Panc1 (cell line): Measurements from ENCODE around the gene KCNIP3.

ENCODE experiments used
- POLR2AphosphoS5 ChIP-seq: IDR thresholded peaks from 2 replicates; pipeline ENCODE4 v1.6.1; 2012; ENCODE audit warnings: mild to moderate bottlenecking, low read depth, low read length, moderate library complexity
- SIN3A ChIP-seq: IDR thresholded peaks from 2 replicates; pipeline ENCODE4 v1.6.1; 2012; ENCODE audit warnings: low read depth, mild to moderate bottlenecking, low read length, moderate library complexity, borderline replicate concordance; ENCODE audit not compliant: insufficient read depth
- TCF7L2 ChIP-seq: IDR thresholded peaks from 2 replicates; pipeline ENCODE4 v1.6.1; 2011; ENCODE audit warnings: mild to moderate bottlenecking, low read depth, low read length, inconsistent platforms
- TF ChIP-seq, protein P1 (sequence below): fragments of 450-650 bp; IDR thresholded peaks from 2 replicates; pipeline ENCODE4 v1.5.1; 2017; ENCODE audit warnings: mild to moderate bottlenecking
- TF ChIP-seq, protein P2 (sequence below), 2 experiments: IDR thresholded peaks; 2 replicates each; pipeline ENCODE4 v1.6.1; 2011 to 2012; ENCODE audit warnings: low read depth in 2 of 2, control low read depth in 1 of 2, low read length in 1 of 2, mild to moderate bottlenecking in 1 of 2, moderate library complexity in 1 of 2; ENCODE audit not compliant: insufficient read depth in 1 of 2

DNA sequence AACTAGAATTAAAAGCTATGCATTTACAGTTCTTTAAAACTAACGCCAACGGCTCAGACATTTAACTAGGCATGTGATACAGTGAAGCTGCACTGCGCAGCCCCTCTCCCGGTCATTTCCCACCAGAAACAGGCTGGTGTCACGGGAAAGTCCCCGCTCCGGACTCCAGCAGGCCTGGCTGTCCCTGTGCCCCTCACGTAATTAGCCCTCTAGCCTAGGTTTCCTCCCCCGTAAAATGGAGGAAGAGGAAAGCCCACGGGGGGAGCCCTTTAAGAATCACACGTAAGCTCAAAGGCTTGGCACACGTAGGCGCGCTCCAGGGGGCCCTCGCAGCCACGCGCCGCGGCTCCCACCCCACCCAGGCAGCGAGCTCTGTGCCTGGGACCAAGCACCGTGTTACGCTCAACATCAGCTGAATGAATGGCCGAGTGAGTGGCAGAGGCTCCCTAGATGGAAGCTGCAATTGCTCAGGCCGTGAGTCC, 48.0 kb downstream of the KCNIP3 start:
- TF ChIP-seq, protein P1, sequence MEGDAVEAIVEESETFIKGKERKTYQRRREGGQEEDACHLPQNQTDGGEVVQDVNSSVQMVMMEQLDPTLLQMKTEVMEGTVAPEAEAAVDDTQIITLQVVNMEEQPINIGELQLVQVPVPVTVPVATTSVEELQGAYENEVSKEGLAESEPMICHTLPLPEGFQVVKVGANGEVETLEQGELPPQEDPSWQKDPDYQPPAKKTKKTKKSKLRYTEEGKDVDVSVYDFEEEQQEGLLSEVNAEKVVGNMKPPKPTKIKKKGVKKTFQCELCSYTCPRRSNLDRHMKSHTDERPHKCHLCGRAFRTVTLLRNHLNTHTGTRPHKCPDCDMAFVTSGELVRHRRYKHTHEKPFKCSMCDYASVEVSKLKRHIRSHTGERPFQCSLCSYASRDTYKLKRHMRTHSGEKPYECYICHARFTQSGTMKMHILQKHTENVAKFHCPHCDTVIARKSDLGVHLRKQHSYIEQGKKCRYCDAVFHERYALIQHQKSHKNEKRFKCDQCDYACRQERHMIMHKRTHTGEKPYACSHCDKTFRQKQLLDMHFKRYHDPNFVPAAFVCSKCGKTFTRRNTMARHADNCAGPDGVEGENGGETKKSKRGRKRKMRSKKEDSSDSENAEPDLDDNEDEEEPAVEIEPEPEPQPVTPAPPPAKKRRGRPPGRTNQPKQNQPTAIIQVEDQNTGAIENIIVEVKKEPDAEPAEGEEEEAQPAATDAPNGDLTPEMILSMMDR, result 0 out of 2 replicates have a peak, but pooled peaks have one; percentile 67
- TF ChIP-seq SIN3A (no peak), POLR2AphosphoS5 (no peak), TCF7L2 (no peak)
- TF ChIP-seq, protein P2, sequence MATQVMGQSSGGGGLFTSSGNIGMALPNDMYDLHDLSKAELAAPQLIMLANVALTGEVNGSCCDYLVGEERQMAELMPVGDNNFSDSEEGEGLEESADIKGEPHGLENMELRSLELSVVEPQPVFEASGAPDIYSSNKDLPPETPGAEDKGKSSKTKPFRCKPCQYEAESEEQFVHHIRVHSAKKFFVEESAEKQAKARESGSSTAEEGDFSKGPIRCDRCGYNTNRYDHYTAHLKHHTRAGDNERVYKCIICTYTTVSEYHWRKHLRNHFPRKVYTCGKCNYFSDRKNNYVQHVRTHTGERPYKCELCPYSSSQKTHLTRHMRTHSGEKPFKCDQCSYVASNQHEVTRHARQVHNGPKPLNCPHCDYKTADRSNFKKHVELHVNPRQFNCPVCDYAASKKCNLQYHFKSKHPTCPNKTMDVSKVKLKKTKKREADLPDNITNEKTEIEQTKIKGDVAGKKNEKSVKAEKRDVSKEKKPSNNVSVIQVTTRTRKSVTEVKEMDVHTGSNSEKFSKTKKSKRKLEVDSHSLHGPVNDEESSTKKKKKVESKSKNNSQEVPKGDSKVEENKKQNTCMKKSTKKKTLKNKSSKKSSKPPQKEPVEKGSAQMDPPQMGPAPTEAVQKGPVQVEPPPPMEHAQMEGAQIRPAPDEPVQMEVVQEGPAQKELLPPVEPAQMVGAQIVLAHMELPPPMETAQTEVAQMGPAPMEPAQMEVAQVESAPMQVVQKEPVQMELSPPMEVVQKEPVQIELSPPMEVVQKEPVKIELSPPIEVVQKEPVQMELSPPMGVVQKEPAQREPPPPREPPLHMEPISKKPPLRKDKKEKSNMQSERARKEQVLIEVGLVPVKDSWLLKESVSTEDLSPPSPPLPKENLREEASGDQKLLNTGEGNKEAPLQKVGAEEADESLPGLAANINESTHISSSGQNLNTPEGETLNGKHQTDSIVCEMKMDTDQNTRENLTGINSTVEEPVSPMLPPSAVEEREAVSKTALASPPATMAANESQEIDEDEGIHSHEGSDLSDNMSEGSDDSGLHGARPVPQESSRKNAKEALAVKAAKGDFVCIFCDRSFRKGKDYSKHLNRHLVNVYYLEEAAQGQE (IDR thresholded peaks at IDR 0.05; ENCODE audit: insufficient read depth in 1 of 2, low read depth in 2 of 2, low read length in 1 of 2), result no peak
